Adrenal gland (tissue), 12 donors: ENCODE results near the gene PRLHR. TPM values are rescaled to one million over a fixed set of nuclear protein-coding genes. Genes with fewer than 3 reads are reported as not detected.
A peak's percentile ranks its signal among the peaks of the same experiment; 100 is the strongest.

Experiments used
- DNase-seq, 7 donors: peaks; one replicate each; pipeline ENCODE4 v3.0.0-alpha.2; 2019 to 2020
- H3K27ac ChIP-seq, 5 donors: fragments of 200-600 bp; sonication (generic) in 4 of 5; 1 replicate in 3 of 5; 2 replicates in 2 of 5; pipeline versions ENCODE4 v1.5.1 to v1.8.0; 2016 to 2020; ENCODE audit warnings: mild to moderate bottlenecking in 1 of 5
- H3K27me3 ChIP-seq: fragments of 200-600 bp; 2 replicates; pipeline ENCODE4 v1.8.0; 2021
- H3K36me3 ChIP-seq, 2 donors: fragments of 200-600 bp; replicated peaks in 1 of 2; 1 replicate in 1 of 2; 2 replicates in 1 of 2; pipeline versions ENCODE4 v1.5.1 to v1.8.0; 2018 to 2022
- H3K4me1 ChIP-seq, 2 donors: fragments of 200-600 bp; replicated peaks in 1 of 2; 1 replicate in 1 of 2; 2 replicates in 1 of 2; pipeline versions ENCODE4 v1.5.1 to v1.8.0; 2018 to 2021
- H3K4me3 ChIP-seq, 4 donors: fragments of 200-600 bp; sonication (generic) in 3 of 4; one replicate each; pipeline ENCODE4 v1.5.1; 2016 to 2018
- H3K9me3 ChIP-seq, 3 donors: fragments of 200-600 bp; sonication (generic) in 1 of 3; replicated peaks in 1 of 3; 1 replicate in 2 of 3; 2 replicates in 1 of 3; pipeline versions ENCODE4 v1.5.1 to v1.8.0; 2016 to 2021
- POLR2A ChIP-seq, 2 donors: fragments of 450-650 bp; IDR thresholded peaks; one replicate each; pipeline ENCODE4 v1.6.1; 2017; ENCODE audit warnings: antibody characterized with exemption in 2 of 2, mild to moderate bottlenecking in 2 of 2, moderate library complexity in 1 of 2
- WGBS, 4 donors: extraction: QIAGEN DNeasy Blood & Tissue Kit in 2 of 4; methylation state at CpG; one replicate each; pipeline versions ENCODE4 v1.1.5 to v1.1.7; 2013 to 2017; 5-methylcytosine and 5-hydroxymethylcytosine counted together
- intact Hi-C, 2 donors: fragments of 100-400 bp; cut with DNase I; formaldehyde crosslinking; loops; one replicate each; pipeline versions ENCODE4 v1.14.1 to v1.15.0; 2022 to 2023
- polyA plus RNA-seq, 3 donors: library from polyadenylated mRNA; stranded (reverse); fragments of 200-250 nt in 2 of 3; fragments of 350-450 nt in 1 of 3; fragmentation: Illumina TruSeq in 1 of 3; extraction: RNeasy Lipid Tissue Mini Kit (QIAGEN cat#74804) in 1 of 3; gene quantifications; one replicate each; pipeline ENCODE4 v1.2.3, GENCODE V29; 2013 to 2014
- total RNA-seq, 9 donors: library from RNA; depleted of rRNA in 4 of 9; stranded (reverse); fragments of >200 nt in 4 of 9; fragments of 120-200 nt in 1 of 9; fragmentation: NEBNext Ultra II Directional in 1 of 9; extraction: Animal tissue kit (Norgen Biotek cat#: 25700) in 1 of 9; gene quantifications; one replicate each; pipeline versions ENCODE4 v1.1.0 to v1.2.4, GENCODE V29; 2013 to 2023
- TF ChIP-seq, protein P1 (sequence below), 6 experiments: fragments of 450-650 bp in 4 of 6; fragments of 200-600 bp in 2 of 6; sonication (generic) in 1 of 6; IDR thresholded peaks; 1 replicate in 5 of 6; 2 replicates in 1 of 6; pipeline versions ENCODE4 v1.5.1 to v1.8.0; 2016 to 2021; ENCODE audit warnings: antibody characterized with exemption in 6 of 6, mild to moderate bottlenecking in 2 of 6, moderate library complexity in 1 of 6
- donor health status: healthy with polysubstance abuse.
- donor health status: Bipolar disorder and iron deficiency.
- donor health status: DM: yes; HTN: yes; CAD: no.
- donor health status: DM: no; HTN: no; CAD: no.
- donor health status: DM: no; HTN: no; CAD: no.
- donor health status: DM: yes; HTN: yes; CAD: no.

Gene PRLHR
- total and polyA plus RNA-seq, 12 donors, result 0.13 to 23.3 (median 2.7) TPM; not detected in 3

DNA sequence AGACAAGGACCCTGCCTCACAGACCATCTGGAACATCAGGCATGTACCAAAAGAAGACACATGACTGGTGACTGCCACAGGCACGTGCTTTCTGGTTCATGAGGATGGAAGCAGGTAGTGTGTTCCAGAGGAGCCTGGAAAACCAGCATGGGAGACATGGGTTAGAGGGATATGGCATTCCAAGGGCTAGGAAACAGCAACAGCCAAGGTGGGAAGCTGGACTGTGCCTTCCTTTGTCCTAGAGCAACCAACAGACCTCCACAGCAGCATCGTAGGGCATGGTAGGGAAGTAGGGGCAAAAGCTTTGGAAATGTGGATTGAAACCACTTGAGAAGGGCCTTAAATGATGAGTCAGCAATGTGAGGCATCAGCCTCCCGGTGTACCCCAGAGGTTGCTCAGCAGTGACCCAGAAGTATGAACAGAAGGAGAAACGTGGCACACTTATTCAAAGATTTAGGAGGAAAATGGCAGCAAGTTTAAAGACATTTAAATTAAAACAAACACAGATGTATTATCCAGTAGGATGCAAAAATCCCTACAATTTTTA lies 51.0 kb downstream of the PRLHR start:
- intact Hi-C loops, result no loop called here
- Histone ChIP-seq H3K9me3 (no peaks in the 10 kb centered on the region), H3K27me3 (peaks cover 11% of the 10 kb centered on the region), H3K4me1 (no peaks in the 10 kb centered on the region), H3K27ac (no peak overlapping the region), H3K4me3 (no peak overlapping the region), H3K36me3 (no peaks in the 10 kb centered on the region)
- no peak for DNase-seq
- no peak for TF ChIP-seq POLR2A (IDR thresholded peaks at IDR 0.05)
- TF ChIP-seq, protein P1, sequence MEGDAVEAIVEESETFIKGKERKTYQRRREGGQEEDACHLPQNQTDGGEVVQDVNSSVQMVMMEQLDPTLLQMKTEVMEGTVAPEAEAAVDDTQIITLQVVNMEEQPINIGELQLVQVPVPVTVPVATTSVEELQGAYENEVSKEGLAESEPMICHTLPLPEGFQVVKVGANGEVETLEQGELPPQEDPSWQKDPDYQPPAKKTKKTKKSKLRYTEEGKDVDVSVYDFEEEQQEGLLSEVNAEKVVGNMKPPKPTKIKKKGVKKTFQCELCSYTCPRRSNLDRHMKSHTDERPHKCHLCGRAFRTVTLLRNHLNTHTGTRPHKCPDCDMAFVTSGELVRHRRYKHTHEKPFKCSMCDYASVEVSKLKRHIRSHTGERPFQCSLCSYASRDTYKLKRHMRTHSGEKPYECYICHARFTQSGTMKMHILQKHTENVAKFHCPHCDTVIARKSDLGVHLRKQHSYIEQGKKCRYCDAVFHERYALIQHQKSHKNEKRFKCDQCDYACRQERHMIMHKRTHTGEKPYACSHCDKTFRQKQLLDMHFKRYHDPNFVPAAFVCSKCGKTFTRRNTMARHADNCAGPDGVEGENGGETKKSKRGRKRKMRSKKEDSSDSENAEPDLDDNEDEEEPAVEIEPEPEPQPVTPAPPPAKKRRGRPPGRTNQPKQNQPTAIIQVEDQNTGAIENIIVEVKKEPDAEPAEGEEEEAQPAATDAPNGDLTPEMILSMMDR (IDR thresholded peaks at IDR 0.05), result no peak
- 55 to 81% (median 70%) methylated on average over 4 of the region's 4 CpGs for WGBS, 4 donors

DNA sequence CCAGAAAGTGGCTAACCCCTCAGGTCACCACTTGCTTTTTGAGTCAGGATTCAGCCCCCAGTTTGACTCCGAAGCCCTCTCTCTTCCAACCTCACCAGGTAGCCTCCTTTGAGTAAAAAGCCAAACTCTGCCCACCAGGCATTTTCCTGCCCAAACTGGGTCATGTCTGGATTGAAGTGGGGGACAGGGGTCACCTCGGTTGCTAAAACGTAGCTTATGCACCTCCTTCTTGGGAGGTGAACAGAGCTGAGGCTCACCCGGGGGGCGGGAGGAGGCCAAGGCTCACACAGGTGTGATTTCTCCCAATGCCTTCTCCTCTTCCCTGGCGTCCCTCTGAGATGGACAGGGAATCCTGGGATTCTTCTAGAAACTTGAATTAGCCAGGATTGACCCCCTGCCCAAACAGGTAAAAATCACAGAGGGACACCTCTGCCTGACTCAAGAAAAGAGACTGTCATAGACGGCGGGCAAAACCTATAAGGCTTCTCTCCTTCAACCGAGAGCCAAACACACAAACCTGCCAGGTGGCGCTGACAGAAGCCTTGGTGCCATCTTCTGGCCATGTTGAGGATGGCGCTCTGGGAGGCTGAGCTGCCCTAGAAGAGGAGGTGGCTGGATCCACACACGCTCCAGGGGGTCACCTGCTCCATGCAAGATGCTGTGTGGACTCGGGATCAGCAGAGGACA lies 51.6 kb downstream of the PRLHR start:
- no peaks in the 10 kb centered on the region for H3K4me1 ChIP-seq
- no peak overlapping the region for H3K27ac ChIP-seq
- no peaks in the 10 kb centered on the region for H3K36me3 ChIP-seq
- no peaks in the 10 kb centered on the region for H3K9me3 ChIP-seq
- H3K27me3 ChIP-seq, result peaks cover 11% of the 10 kb centered on the region
- intact Hi-C loops, result no loop called here
- WGBS, 4 donors, result 22 to 34% (median 28%) methylated on average over 10 to 13 of the region's 13 CpGs
- H3K4me3 ChIP-seq, result no peak overlapping the region
- TF ChIP-seq POLR2A (IDR thresholded peaks at IDR 0.05), result no peak
- TF ChIP-seq, protein P1 (IDR thresholded peaks at IDR 0.05), result peak; percentile 28 to 51 (median 39)
- peak in 6 of 7 donors; percentile 39 to 69 (median 52) for DNase-seq

DNA sequence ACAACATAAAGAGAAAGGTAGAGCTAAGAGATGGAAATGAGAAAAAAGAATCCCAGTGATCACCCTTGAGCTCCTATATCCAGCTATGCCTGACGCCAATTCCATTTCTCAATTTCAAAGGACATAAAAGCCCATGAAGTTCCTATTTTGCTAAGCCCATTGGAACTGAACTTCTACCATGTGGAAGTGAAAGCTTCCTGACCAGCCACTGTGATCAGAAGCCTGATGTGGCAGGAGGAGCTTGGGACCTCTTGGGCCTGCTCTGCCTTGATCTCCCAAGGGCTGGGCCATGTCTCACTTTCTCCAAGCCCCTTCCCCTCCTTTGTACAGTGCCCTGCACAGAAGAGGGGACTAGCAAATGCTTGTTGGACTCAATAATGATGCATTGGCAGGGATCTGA lies 52.7 kb downstream of the PRLHR start:
- Histone ChIP-seq H3K9me3 (no peaks in the 10 kb centered on the region), H3K4me1 (no peaks in the 10 kb centered on the region), H3K27ac (no peak overlapping the region), H3K4me3 (no peak overlapping the region), H3K27me3 (peaks cover 11% of the 10 kb centered on the region), H3K36me3 (no peaks in the 10 kb centered on the region)
- WGBS, 4 donors, result 71 to 90% (median 82%) methylated on average over 1 of the region's 1 CpG
- no peak for DNase-seq
- intact Hi-C loops, result no loop called here
- TF ChIP-seq POLR2A (IDR thresholded peaks at IDR 0.05), result no peak
- TF ChIP-seq, protein P1 (IDR thresholded peaks at IDR 0.05), result no peak

DNA sequence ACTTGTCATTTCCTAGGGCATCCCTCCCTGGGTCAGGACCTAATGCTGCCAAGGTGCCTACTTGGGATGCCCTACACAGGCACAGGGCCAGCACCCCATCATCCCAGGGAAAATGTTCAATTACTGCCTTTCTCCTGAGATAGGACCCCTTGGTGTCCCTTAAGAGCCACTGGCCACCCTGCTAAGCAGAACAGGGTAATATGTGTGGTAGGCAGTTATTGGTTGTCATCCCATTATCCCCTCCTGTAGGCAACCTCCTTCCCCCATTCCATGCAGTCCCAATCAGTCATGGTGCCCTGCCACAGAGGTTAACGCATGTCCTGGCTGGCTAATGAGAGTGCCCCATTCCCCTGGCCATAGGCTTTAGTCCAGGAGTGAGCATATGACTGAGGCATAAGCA lies 53.2 kb downstream of the PRLHR start:
- no peak for DNase-seq
- Histone ChIP-seq H3K9me3 (no peaks in the 10 kb centered on the region), H3K27ac (no peak overlapping the region), H3K4me3 (no peak overlapping the region), H3K36me3 (no peaks in the 10 kb centered on the region), H3K27me3 (peaks cover 11% of the 10 kb centered on the region), H3K4me1 (no peaks in the 10 kb centered on the region)
- 85 to 91% (median 86%) methylated on average over 1 of the region's 1 CpG; no CpG with 5 or more reads in 1 of the 4 donors for WGBS, 4 donors
- TF ChIP-seq POLR2A (IDR thresholded peaks at IDR 0.05), result no peak
- TF ChIP-seq, protein P1 (IDR thresholded peaks at IDR 0.05), result no peak
- intact Hi-C loops, result no loop called here
